ENCODE measurements around the gene RFLNA. TPM values are rescaled to one million over a fixed set of nuclear protein-coding genes. Genes with fewer than 3 reads are reported as not detected.
A peak's percentile ranks its signal among the peaks of the same experiment; 100 is the strongest.

Gene RFLNA
- total RNA-seq, 1 donor from 2014 or later = 20.8 TPM

GRCh38 chr12:124292385-124292784, 2.5 kb upstream of the RFLNA start:
- TF ChIP-seq, protein P1, sequence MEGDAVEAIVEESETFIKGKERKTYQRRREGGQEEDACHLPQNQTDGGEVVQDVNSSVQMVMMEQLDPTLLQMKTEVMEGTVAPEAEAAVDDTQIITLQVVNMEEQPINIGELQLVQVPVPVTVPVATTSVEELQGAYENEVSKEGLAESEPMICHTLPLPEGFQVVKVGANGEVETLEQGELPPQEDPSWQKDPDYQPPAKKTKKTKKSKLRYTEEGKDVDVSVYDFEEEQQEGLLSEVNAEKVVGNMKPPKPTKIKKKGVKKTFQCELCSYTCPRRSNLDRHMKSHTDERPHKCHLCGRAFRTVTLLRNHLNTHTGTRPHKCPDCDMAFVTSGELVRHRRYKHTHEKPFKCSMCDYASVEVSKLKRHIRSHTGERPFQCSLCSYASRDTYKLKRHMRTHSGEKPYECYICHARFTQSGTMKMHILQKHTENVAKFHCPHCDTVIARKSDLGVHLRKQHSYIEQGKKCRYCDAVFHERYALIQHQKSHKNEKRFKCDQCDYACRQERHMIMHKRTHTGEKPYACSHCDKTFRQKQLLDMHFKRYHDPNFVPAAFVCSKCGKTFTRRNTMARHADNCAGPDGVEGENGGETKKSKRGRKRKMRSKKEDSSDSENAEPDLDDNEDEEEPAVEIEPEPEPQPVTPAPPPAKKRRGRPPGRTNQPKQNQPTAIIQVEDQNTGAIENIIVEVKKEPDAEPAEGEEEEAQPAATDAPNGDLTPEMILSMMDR (IDR thresholded peaks at IDR 0.05; ENCODE audit: unreplicated experiment) = no peak
- H3K36me3 Mint-ChIP-seq (ENCODE audit: insufficient read depth) = no peaks in the 10 kb centered on the region
- no peaks in the 10 kb centered on the region for H3K9me3 Mint-ChIP-seq (ENCODE audit: low read depth)
- DNase-seq (ENCODE audit: low spot score, unreplicated experiment) = no peak
- H3K4me1 Mint-ChIP-seq (ENCODE audit: low read depth) = peaks cover 34% of the 10 kb centered on the region
- H3K27me3 Mint-ChIP-seq = peaks cover 17% of the 10 kb centered on the region
- H3K27ac Mint-ChIP-seq = no peak overlapping the region
- H3K4me3 Mint-ChIP-seq (ENCODE audit: low read depth) = no peak overlapping the region

DNA sequence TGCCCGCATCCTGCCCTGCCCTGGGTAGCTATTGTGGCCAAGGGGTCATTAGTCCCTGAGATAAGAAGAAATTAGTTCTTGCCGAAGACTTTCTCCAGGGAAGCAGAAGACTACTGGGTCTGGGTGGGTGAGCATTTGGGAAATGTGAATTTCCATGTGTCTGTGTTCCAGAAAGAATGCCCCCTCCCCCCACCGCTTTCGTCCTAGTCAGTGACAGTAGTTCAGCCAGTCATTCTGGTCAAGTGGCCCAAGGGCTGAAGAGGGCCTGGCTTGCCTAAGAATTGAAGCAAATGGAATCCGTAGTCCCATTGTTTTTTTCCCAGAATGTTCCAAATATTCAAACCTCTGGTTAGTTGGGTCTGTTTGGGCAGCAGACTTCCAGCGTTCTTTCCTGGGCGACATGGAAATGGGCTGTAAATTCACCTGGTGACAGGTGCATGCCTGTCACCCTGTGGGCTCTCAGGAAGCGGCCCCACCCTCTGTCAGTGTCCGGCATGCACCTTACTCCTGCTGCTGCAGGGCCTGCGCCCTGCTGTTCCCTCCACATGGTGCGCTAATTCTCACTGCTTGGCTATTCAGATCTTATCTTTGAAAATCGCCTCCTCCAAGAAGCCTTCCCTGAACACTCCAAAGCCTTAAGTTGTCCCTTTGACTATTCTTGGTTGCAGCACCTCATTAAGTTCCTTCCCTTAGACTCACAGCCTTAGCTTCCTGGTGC, 1.4 kb upstream of the RFLNA start:
- Mint-ChIP-seq H3K9me3 (ENCODE audit: low read depth) (no peaks in the 10 kb centered on the region), H3K36me3 (ENCODE audit: insufficient read depth) (no peaks in the 10 kb centered on the region), H3K4me3 (ENCODE audit: low read depth) (no peak overlapping the region), H3K27ac (no peak overlapping the region), H3K4me1 (ENCODE audit: low read depth) (peaks cover 35% of the 10 kb centered on the region), H3K27me3 (peaks cover 14% of the 10 kb centered on the region)
- DNase-seq (ENCODE audit: low spot score, unreplicated experiment) = no peak
- TF ChIP-seq, protein P1 (IDR thresholded peaks at IDR 0.05; ENCODE audit: unreplicated experiment) = no peak

GRCh38 chr12:124295431-124296058, 652 bp downstream of the RFLNA start:
- Mint-ChIP-seq H3K27ac (no peak overlapping the region), H3K4me3 (ENCODE audit: low read depth) (peak overlapping the region; percentile 76), H3K4me1 (ENCODE audit: low read depth) (peaks cover 24% of the 10 kb centered on the region), H3K27me3 (peaks cover 11% of the 10 kb centered on the region), H3K36me3 (ENCODE audit: insufficient read depth) (no peaks in the 10 kb centered on the region), H3K9me3 (ENCODE audit: low read depth) (no peaks in the 10 kb centered on the region)
- TF ChIP-seq, protein P1 (IDR thresholded peaks at IDR 0.05; ENCODE audit: unreplicated experiment) = no peak
- DNase-seq (ENCODE audit: low spot score, unreplicated experiment) = no peak

GRCh38 chr12:124296295-124296915, 1.5 kb downstream of the RFLNA start:
- peaks cover 26% of the 10 kb centered on the region for H3K4me1 Mint-ChIP-seq (ENCODE audit: low read depth)
- peak overlapping the region; percentile 76 for H3K4me3 Mint-ChIP-seq (ENCODE audit: low read depth)
- no peaks in the 10 kb centered on the region for H3K9me3 Mint-ChIP-seq (ENCODE audit: low read depth)
- TF ChIP-seq, protein P1 (IDR thresholded peaks at IDR 0.05; ENCODE audit: unreplicated experiment) = no peak
- H3K36me3 Mint-ChIP-seq (ENCODE audit: insufficient read depth) = no peaks in the 10 kb centered on the region
- H3K27me3 Mint-ChIP-seq = peaks cover 13% of the 10 kb centered on the region
- peak overlapping the region; percentile 85 for H3K27ac Mint-ChIP-seq
- DNase-seq (ENCODE audit: low spot score, unreplicated experiment) = no peak

DNA sequence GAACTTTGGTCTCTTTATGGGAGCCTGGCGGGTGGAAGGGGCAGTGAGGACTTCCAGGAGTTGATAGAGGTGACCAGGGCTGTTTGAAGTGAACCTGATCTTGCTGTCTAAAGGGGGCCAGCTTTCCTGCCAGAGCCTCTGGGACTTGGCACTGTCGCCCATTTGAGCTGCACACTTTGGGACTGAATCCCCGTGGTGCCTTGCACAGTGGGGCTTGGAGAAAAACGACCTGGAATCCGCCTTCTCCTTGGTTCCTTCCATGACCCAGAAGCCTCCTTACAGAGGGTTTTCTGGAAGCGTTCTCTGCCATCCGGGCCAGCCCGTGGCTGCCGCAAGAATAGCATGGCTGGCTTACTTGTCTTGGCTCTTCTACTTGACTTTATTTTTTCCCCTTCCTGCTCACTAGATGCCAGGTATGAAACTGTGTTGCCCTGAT, 2.0 kb downstream of the RFLNA start:
- no peaks in the 10 kb centered on the region for H3K36me3 Mint-ChIP-seq (ENCODE audit: insufficient read depth)
- no peaks in the 10 kb centered on the region for H3K9me3 Mint-ChIP-seq (ENCODE audit: low read depth)
- peaks cover 13% of the 10 kb centered on the region for H3K27me3 Mint-ChIP-seq

More for the DNA sequence above, 2.0 kb downstream of the RFLNA start:
- peaks cover 26% of the 10 kb centered on the region for H3K4me1 Mint-ChIP-seq (ENCODE audit: low read depth)
- H3K27ac Mint-ChIP-seq = no peak overlapping the region
- H3K4me3 Mint-ChIP-seq (ENCODE audit: low read depth) = peak overlapping the region; percentile 76
- no peak for DNase-seq (ENCODE audit: low spot score, unreplicated experiment)
- TF ChIP-seq, protein P1 (IDR thresholded peaks at IDR 0.05; ENCODE audit: unreplicated experiment) = no peak
